Muscle layer of colon (tissue), 2 donors: ENCODE results near the gene SERPIND1.
"Not testable (repeated sequence)": the region's sequence is repeated elsewhere in the genome, so short reads cannot be mapped to it uniquely, and the experiment has no call there.

ENCODE experiments used
- H3K27ac ChIP-seq: one replicate; pipeline ENCODE4 v1.7.0; 2013; ENCODE audit warnings: low read depth, mild to moderate bottlenecking, low read length, moderate library complexity
- H3K27me3 ChIP-seq, 2 donors: one replicate each; pipeline ENCODE4 v1.7.0; 2013; ENCODE audit warnings: low read length in 2 of 2, mild to moderate bottlenecking in 2 of 2; ENCODE audit not compliant: insufficient read depth in 2 of 2, control insufficient read depth in 1 of 2
- H3K36me3 ChIP-seq: one replicate; pipeline ENCODE4 v1.7.0; 2013; ENCODE audit warnings: mild to moderate bottlenecking, low read length; ENCODE audit not compliant: insufficient read depth
- H3K4me1 ChIP-seq: one replicate; pipeline ENCODE4 v1.7.0; 2013; ENCODE audit warnings: mild to moderate bottlenecking, low read length; ENCODE audit not compliant: insufficient read depth
- H3K4me3 ChIP-seq, 2 donors: one replicate each; pipeline ENCODE4 v1.7.0; 2013; ENCODE audit warnings: low read length in 2 of 2, low read depth in 1 of 2, mild to moderate bottlenecking in 1 of 2, moderate library complexity in 1 of 2
- H3K9ac ChIP-seq: one replicate; pipeline ENCODE4 v1.7.0; 2013; ENCODE audit warnings: low read length
- H3K9me3 ChIP-seq: one replicate; pipeline ENCODE4 v1.7.0; 2013; ENCODE audit warnings: mild to moderate bottlenecking, low read length
- donor health status: abdominal sarcoma.
- donor health status: Adenocarcinoma of cecum.

Gene SERPIND1

DNA sequence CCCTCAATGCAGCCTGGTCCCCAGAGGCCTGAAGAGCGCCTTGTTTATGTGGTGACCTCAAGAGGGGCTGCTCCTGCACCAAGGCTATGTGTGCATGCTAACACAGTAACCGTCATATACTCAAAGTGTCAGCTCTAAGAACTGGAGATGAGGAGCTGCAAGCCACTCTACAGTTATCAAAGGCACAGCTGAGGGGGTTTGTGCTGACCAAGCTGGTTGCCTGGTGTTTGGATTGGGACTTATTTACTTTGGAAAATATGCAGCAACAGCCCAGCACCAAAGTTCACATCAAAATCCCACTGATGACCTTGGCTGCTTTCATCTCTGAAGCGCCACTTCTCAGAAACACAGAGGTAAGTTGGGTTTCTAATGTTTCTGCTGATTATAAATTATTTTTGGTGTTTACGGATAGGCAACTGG is at the start of gene SERPIND1:
TSS of gene SERPIND1 (plus strand) at position 321 of the 420 bp plus-strand sequence. CDS start 5,200 bp downstream, outside the sequence.
- Histone ChIP-seq H3K4me1 (no peaks in the 10 kb centered on the region), H3K27me3 (no peaks in the 10 kb centered on the region), H3K9me3 (no peaks in the 10 kb centered on the region), H3K4me3 (no peak within 1 kb of the TSS), H3K36me3 (peaks cover 4% of the 10 kb centered on the region), H3K9ac (no peak within 1 kb of the TSS), H3K27ac (no peak within 1 kb of the TSS)

DNA sequence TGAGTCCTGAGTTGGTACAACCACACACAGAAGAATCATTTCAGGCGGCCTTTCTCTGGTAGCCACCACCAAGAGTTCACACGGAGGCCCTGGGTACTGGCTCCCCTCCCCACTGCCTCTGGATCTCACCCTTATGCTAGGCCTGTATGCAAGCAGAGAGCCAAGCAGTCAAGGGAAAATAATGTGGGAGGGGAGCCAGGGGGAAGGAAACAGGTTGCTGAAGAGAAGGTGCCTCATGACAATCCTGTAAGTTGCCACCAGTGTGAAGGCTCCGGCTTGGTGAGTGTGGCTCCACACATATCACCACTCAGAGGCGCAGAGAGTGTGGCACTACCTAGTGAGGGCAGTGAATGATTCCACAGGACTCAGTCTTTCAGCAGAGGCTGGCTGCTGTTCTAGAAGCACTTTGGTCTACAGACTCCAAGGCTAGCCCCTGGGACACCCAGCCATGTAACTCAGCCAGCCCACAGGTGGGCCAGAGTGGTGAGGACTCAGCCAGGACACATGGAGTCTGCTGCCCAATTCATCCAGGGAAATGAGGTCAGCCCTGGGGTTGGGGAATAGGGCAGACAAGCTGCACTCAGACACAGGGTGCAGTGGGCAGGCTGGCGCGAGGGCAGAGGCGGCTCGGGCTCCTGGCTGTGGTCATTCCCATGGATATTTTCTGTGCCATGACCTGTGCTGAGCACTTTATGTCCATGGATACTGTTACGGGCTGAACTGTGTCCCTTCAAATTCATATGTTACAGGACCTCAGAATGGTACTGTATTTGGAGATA is 49.0 kb upstream of the SERPIND1 start:
- Histone ChIP-seq H3K4me3 (no peak overlapping the region), H3K27ac (no peak overlapping the region), H3K9ac (no peak overlapping the region), H3K9me3 (no peaks in the 10 kb centered on the region), H3K27me3 (no peaks in the 10 kb centered on the region), H3K4me1 (no peaks in the 10 kb centered on the region), H3K36me3 (peaks cover 46% of the 10 kb centered on the region)

GRCh38 chr22:20725987-20726558 is 47.8 kb upstream of the SERPIND1 start:
- no peaks in the 10 kb centered on the region for H3K27me3 ChIP-seq
- H3K4me1 ChIP-seq, result no peaks in the 10 kb centered on the region
- peaks cover 42% of the 10 kb centered on the region for H3K36me3 ChIP-seq
- H3K27ac ChIP-seq, result no peak overlapping the region
- H3K9ac ChIP-seq, result no peak overlapping the region
- no peaks in the 10 kb centered on the region for H3K9me3 ChIP-seq
- no peak overlapping the region for H3K4me3 ChIP-seq

DNA sequence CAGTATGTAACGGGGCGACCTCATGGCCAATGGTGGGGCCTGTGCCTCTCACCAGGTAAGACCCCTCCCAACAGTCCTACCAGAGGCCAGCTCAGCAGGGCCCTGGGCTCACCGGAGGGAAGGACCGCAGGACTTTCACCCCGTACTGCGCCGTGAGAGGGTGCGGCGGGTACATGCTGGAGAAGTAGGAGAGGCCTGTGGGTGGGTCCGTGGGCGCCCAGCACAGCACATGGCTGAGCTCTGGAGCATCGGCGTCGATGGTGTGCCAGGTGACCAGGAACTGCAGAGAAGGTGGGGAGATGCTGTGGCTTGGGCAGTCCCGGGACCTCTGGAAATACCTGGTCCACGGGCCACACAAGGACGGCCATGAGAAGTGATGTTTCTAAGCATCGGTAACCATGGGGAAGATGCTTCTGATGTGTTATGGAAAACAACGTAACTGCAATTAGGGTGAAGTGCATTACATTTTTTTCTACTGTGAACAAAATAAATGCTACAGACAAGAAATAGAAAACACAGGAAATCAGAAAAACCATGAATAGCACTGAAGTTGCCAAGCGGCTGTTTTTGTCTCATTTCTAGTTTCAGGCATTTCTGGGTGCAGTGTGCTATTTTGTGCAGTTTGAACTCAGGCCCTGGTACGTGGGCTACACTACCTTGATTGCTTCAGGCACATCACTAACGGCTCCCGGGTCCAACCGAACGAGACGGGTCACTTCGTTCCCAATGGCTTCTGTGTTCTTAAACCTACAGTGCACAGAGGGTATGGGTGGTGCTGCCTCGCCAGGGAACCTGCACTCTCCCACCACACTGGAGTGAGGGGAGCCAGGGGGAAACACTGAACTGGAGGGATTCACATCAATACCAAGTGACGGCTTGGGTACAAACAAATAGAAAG is 46.5 kb upstream of the SERPIND1 start:
- Histone ChIP-seq H3K36me3 (peaks cover 36% of the 10 kb centered on the region), H3K4me3 (no peak overlapping the region), H3K4me1 (no peaks in the 10 kb centered on the region), H3K9me3 (no peaks in the 10 kb centered on the region), H3K9ac (no peak overlapping the region), H3K27me3 (no peaks in the 10 kb centered on the region), H3K27ac (no peak overlapping the region)

DNA sequence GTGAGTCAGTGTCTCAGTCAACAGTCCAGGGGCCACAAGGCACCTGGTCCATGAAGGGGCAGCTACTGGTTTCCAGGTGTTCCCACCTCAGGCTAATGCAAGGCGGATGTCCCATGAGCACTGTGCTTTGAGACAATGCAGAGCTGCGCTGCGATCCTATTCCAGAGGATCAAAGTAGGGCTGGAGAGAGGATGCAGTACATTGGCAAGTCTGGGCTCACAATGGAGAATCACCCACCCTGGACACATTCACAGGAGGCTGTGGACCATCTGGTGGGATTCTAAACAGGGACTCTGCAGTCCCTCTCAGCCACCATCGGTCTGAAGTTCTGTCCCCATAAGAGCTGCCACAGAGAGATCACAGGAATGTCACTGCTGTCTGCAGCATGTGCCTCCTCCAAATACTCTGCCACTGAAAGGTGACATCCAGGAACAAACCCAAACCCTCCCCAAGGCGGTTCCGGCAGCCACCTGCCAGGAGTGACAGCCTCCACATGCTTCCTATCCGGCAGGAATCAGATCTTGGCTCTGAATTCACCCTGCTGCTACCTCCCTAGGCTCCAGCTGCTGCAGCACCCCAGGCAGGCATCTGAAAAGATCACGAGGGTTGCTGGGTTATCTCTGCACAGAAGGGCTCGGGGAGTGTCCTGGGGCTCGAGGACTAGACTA is 45.3 kb upstream of the SERPIND1 start:
- no peak overlapping the region for H3K27ac ChIP-seq
- H3K4me1 ChIP-seq, result no peaks in the 10 kb centered on the region
- no peak overlapping the region for H3K4me3 ChIP-seq
- H3K9me3 ChIP-seq, result no peaks in the 10 kb centered on the region
- peaks cover 36% of the 10 kb centered on the region for H3K36me3 ChIP-seq
- no peaks in the 10 kb centered on the region for H3K27me3 ChIP-seq
- H3K9ac ChIP-seq, result no peak overlapping the region

DNA sequence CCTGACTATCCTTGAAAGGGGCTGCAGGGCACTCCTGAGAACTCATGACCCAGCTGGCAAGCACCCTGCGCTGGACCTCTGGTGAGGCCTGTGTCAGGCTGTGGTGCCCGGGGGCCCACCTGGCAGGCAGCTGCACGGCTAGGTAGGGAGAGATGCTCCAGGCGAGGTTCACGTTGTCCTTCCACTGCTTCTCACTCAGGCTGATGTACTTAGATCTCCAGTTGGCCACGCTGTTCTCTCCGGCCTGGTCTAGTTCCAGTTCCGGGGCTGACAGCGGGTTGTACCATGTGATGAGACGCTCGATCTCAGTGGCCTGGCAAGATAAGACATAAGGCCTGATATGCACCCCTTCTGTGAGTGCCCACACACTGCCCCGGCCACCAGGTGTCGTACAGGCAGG is 44.7 kb upstream of the SERPIND1 start:
- Histone ChIP-seq H3K27me3 (no peaks in the 10 kb centered on the region), H3K27ac (no peak overlapping the region), H3K9me3 (no peaks in the 10 kb centered on the region), H3K4me1 (no peaks in the 10 kb centered on the region), H3K9ac (no peak overlapping the region), H3K4me3 (no peak overlapping the region), H3K36me3 (peaks cover 36% of the 10 kb centered on the region)

DNA sequence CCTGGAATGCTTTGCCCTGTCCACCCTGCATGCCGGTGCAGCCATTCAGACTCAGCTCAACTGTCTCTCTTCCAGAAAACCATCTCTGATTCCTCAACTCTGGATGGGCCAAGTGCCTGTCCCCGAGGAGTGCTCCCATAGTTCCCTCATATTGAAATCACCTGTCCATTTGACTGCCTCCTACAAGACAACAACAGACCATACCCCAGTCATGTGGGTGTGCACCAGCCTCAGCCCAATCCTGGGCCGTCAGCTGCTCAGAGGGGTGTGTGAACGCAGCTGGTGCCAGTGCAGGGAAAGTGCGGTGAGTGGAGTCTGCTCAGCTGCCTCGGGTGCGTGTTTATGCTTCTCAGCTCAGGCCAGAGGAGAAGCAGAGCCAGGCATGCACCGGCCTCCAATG is 41.5 kb upstream of the SERPIND1 start:
- H3K4me1 ChIP-seq, result not testable (repeated sequence)
- peaks cover 20% of the 10 kb centered on the region for H3K36me3 ChIP-seq

DNA sequence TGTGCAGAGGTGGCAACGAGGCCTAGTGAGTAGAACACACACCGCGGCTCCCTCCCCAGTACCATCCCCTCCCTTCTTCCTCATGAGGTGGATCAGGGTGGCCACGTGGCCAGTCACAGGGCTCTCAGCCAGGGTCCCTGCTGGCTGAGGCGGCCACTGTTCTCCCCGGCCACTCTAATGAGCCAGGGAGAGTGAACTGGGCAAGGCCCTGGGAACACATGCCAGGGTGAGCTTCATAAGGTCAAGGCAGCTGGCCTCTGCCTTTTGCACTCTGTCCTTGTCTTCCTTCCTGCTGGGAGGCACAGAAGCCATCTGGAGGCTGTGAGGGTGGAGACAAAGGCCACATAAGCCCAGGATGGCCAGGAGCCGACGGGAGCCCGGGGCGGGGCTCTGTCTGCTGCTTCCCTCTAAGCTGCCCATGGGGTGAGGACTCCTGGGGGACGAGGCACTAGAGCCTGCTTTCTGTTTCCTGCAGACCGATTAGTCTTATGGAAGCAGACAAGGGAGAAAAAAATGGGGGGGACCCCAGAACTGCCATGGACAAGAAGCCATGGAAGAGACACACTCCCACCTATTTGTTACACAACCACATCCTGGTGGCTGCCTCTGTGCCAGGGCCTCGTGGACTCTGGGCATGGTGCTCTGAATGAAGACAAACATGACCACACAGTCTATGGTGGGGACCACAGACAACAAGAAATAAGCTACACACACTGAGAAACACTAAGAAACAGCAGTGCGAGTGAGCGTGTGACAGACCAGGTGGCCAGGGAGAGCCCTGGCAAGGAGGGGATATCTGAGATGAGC is 38.4 kb upstream of the SERPIND1 start:
- not testable (repeated sequence) for H3K4me3 ChIP-seq, H3K9ac ChIP-seq, H3K4me1 ChIP-seq, H3K27me3 ChIP-seq, H3K9me3 ChIP-seq, H3K27ac ChIP-seq
- peaks cover 11% of the 10 kb centered on the region for H3K36me3 ChIP-seq

More for the DNA sequence above, 41.5 kb upstream of the SERPIND1 start:
- H3K9ac ChIP-seq, H3K4me3 ChIP-seq, H3K27ac ChIP-seq, H3K9me3 ChIP-seq, H3K27me3 ChIP-seq: not testable (repeated sequence)

DNA sequence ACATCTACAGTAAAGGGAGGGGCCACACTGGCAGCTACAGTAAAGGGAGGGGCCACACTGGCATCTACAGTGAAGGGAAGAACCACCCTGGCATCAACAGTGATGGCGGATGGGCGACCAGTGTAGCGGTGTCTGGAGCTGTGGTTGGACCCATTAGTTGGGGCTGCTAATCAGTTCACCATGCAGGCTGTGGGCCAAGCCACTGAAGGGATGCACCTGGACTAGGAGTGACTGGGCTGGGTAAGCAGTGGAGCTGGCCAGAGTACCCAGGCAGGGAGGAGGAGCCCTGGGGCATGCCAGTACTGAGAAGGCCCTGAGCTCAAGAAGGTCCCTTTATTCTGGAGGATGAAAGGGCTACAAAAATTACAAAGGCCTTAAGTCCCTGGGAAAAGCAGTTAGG is 37.0 kb upstream of the SERPIND1 start:
- H3K9me3 ChIP-seq, H3K4me3 ChIP-seq, H3K27me3 ChIP-seq, H3K4me1 ChIP-seq, H3K9ac ChIP-seq, H3K27ac ChIP-seq: not testable (repeated sequence)
- H3K36me3 ChIP-seq, result peaks cover 24% of the 10 kb centered on the region

DNA sequence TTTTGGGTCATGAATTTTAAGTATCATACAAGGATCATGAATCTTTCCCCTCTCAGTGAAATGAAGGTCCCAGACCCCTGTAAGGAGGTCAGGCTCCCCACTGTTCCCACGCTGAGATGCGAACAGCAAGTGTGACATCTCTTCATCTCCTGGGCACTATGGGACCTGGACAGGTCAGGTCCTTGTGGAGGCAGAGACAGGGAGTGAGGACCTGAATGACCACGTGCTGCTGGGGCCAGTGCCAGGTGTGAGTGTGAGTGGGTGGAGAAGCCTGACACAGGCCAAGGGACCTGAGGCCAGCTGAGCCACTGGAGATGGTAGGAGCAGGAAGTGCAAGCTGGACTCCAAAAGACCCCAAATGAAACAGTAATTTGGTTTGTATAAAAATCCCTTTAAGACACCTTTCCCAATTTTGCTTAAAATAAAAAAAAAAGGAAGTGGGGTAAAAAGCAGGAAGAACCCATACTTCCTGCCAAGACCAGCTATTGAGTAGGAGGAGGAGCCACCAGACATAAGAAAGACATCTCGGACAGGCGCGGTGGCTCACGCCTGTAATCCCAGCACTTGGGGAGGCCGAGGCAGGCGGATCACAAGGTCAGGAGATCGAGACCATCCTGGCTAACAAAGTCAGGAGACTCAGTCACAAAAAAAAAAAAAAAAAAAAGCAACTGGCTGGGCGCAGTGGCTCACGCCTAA is 35.4 kb upstream of the SERPIND1 start:
- Histone ChIP-seq H3K27ac (no peak overlapping the region), H3K4me3 (no peak overlapping the region), H3K36me3 (peaks cover 35% of the 10 kb centered on the region), H3K27me3 (no peaks in the 10 kb centered on the region), H3K4me1 (no peaks in the 10 kb centered on the region), H3K9ac (no peak overlapping the region), H3K9me3 (peaks cover 5% of the 10 kb centered on the region)
